Measurements from ENCODE around the gene PTAR1. TPM values are rescaled to one million over a fixed set of nuclear protein-coding genes. Genes with fewer than 3 reads are reported as not detected.
"Not testable (repeated sequence)": the region's sequence is repeated elsewhere in the genome, so short reads cannot be mapped to it uniquely, and the experiment has no call there.

PTAR1 gene
- total and polyA plus RNA-seq, 4 donors = 8.6 to 177 (median 25.9) TPM

- H3K4me1 ChIP-seq (ENCODE audit: control insufficient read depth in 5 of 5, insufficient read depth in 5 of 5, low read length in 5 of 5) = peaks cover 0 to 26% (median 3%) of the 10 kb centered on the region in 5 donors
- no peak overlapping the region for H3K9ac ChIP-seq (ENCODE audit: insufficient read depth in 1 of 2, low read length in 2 of 2)
- ATAC-seq (ENCODE audit: insufficient read depth, low FRiP score) (peak; percentile 50), DNase-seq (peak; percentile 95 to 100 (median 99))
- no peaks in the 10 kb centered on the region for H3K9me3 ChIP-seq (ENCODE audit: control insufficient read depth in 4 of 4, insufficient read depth in 3 of 4, low read length in 3 of 4)
- H3K27ac ChIP-seq (ENCODE audit: low read depth in 1 of 2, low read length in 1 of 2) = peak overlapping the region in 1 of 2 donors; percentile 39
- H3K27me3 ChIP-seq (ENCODE audit: control insufficient read depth in 3 of 3, insufficient read depth in 3 of 3, low read length in 2 of 3) = no peaks in the 10 kb centered on the region
- WGBS, 2 donors = 20 to 31% methylated on average over 3 of the region's 3 CpGs
- no peaks in the 10 kb centered on the region for H3K36me3 ChIP-seq (ENCODE audit: control insufficient read depth in 4 of 4, insufficient read depth in 4 of 4, low read length in 4 of 4)
- TF ChIP-seq CTCF (IDR thresholded peaks at IDR 0.05; ENCODE audit: control extremely low read depth, extremely low read depth) = no peak
- H3K4me3 ChIP-seq = no peak overlapping the region
These were observed 46.2 kb upstream of the PTAR1 start for GRCh38 chr9:69805962-69806515.

- WGBS, 2 donors = 96 to 100% methylated on average over 2 of the region's 2 CpGs
- H3K27me3 ChIP-seq (ENCODE audit: control insufficient read depth in 3 of 3, insufficient read depth in 3 of 3, low read length in 2 of 3) = no peaks in the 10 kb centered on the region
- no peaks in the 10 kb centered on the region for H3K9me3 ChIP-seq (ENCODE audit: control insufficient read depth in 4 of 4, insufficient read depth in 3 of 4, low read length in 3 of 4)
- H3K27ac ChIP-seq (ENCODE audit: low read depth in 1 of 2, low read length in 1 of 2) = no peak overlapping the region
- peaks cover 0 to 39% (median 9%) of the 10 kb centered on the region in 5 donors for H3K4me1 ChIP-seq (ENCODE audit: control insufficient read depth in 5 of 5, insufficient read depth in 5 of 5, low read length in 5 of 5)
- TF ChIP-seq CTCF (IDR thresholded peaks at IDR 0.05; ENCODE audit: control extremely low read depth, extremely low read depth) = no peak
- no peak overlapping the region for H3K4me3 ChIP-seq
- no peaks in the 10 kb centered on the region for H3K36me3 ChIP-seq (ENCODE audit: control insufficient read depth in 4 of 4, insufficient read depth in 4 of 4, low read length in 4 of 4)
- no peak for ATAC-seq (ENCODE audit: insufficient read depth, low FRiP score)
- no peak overlapping the region for H3K9ac ChIP-seq (ENCODE audit: insufficient read depth in 1 of 2, low read length in 2 of 2)
- no peak for DNase-seq
These were observed 42.2 kb upstream of the PTAR1 start for GRCh38 chr9:69801989-69802388.

- ATAC-seq (ENCODE audit: insufficient read depth, low FRiP score); H3K27ac ChIP-seq (ENCODE audit: low read depth in 1 of 2, low read length in 1 of 2); H3K36me3 ChIP-seq (ENCODE audit: control insufficient read depth in 4 of 4, insufficient read depth in 4 of 4, low read length in 4 of 4); H3K27me3 ChIP-seq (ENCODE audit: control insufficient read depth in 3 of 3, insufficient read depth in 3 of 3, low read length in 2 of 3); DNase-seq; H3K9ac ChIP-seq (ENCODE audit: insufficient read depth in 1 of 2, low read length in 2 of 2); H3K4me3 ChIP-seq; H3K9me3 ChIP-seq (ENCODE audit: control insufficient read depth in 4 of 4, insufficient read depth in 3 of 4, low read length in 3 of 4): not testable (repeated sequence)
- H3K4me1 ChIP-seq (ENCODE audit: control insufficient read depth in 5 of 5, insufficient read depth in 5 of 5, low read length in 5 of 5) = peaks cover 0 to 36% (median 13%) of the 10 kb centered on the region in 5 donors
- WGBS, 2 donors = 54 to 85% methylated on average over 5 of the region's 5 CpGs
These were observed 40.2 kb upstream of the PTAR1 start for GRCh38 chr9:69800027-69800426.

- peaks cover 0 to 36% (median 13%) of the 10 kb centered on the region in 5 donors for H3K4me1 ChIP-seq (ENCODE audit: control insufficient read depth in 5 of 5, insufficient read depth in 5 of 5, low read length in 5 of 5)
- not testable (repeated sequence) for H3K9me3 ChIP-seq (ENCODE audit: control insufficient read depth in 4 of 4, insufficient read depth in 3 of 4, low read length in 3 of 4); ATAC-seq (ENCODE audit: insufficient read depth, low FRiP score)
These were observed 39.7 kb upstream of the PTAR1 start for GRCh38 chr9:69799521-69799920.

More at GRCh38 chr9:69799521-69799920, 39.7 kb upstream of the PTAR1 start:
- not testable (repeated sequence) for H3K27me3 ChIP-seq (ENCODE audit: control insufficient read depth in 3 of 3, insufficient read depth in 3 of 3, low read length in 2 of 3); H3K36me3 ChIP-seq (ENCODE audit: control insufficient read depth in 4 of 4, insufficient read depth in 4 of 4, low read length in 4 of 4); H3K27ac ChIP-seq (ENCODE audit: low read depth in 1 of 2, low read length in 1 of 2); DNase-seq; H3K9ac ChIP-seq (ENCODE audit: insufficient read depth in 1 of 2, low read length in 2 of 2); H3K4me3 ChIP-seq
- WGBS, 2 donors = 92 to 97% methylated on average over 18 of the region's 18 CpGs
